HG03439 (cell line): ENCODE data around the gene ISG20.
"Not testable (repeated sequence)": the region's sequence is repeated elsewhere in the genome, so short reads cannot be mapped to it uniquely, and the experiment has no call there.

Source experiments
- ATAC-seq: cut with Tn5 transposase; IDR thresholded peaks from one replicate; pipeline ENCODE4 v1.9.1; 2021; ENCODE audit warnings: mild to moderate bottlenecking, moderate library complexity; ENCODE audit not compliant: unreplicated experiment

Gene ISG20

DNA sequence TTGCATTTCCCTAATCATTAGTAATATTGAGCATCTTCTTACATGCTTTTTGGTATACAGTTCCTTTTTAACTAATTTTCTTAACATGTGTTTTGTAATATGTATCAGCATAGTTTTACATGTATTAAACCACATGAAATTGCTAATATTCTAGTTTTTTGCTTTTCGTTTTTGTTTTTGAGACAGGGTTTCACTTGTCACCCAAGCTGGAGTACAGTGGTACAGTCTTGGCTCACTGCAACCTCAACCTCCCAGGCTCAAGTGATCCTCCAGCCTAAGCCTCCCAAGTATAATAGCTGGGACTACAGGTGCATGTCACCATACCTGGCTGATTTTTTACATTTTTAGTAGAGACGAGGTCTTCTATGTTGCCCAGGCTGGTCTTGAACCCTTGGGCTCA is 4.4 kb upstream of the ISG20 start:
- no peak for ATAC-seq

DNA sequence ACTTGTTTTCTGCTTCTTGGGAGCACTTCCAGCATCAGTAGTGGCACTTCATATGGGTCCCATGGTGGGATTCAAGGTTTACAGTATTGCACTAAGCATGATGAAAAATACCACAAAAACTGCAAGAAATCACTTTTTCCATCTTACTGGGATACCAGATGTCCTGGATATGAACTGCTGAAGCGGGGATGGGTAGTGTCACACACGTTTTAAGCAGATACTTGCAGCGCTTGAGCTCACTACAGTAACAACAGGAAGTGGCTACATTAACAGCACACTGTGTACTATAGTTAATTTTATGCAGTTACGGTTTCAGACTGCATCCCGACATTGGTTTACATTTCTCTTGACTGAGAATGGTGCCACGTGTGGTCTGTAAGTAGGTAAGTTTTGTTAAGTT is 3.5 kb upstream of the ISG20 start:
- no peak for ATAC-seq

DNA sequence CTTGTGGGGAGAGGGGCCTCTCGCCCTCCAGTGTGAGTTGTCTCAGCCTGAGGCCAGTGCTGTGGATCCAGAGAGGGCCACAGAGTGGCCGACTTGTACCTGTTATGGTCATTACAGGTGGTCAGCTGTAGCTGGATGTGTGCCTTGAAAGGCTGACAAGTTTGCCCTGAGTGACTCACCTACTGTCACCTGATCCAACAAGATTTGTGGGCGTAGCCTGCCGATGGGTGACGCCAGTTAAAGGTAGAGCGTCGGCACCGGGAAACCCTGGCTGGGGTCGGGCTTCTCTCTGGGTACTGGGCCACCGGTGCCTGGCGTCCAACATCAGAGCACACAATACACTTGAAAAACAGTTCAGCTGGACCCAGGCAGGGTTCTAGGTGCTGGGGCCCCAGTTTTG is 2.8 kb upstream of the ISG20 start:
- no peak for ATAC-seq

DNA sequence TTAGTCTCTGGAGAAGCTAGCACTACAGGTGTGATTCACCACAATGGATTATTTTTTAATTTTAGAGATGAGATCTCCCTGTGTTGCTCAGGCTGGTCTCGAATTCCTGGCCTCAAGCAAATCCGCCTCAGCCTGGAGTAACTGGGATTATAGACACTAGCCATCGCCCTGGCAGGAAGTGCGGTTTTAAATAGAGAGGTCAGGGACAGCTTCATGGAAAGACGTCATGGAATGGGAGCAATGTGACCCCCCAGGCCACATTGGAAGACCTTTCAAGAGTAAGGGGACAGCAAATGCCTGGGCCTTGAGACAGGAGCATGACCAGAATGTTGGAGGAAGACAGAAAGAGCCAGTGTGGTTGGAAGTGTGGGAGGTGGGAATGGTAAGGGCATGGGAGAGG is 2.2 kb upstream of the ISG20 start:
- ATAC-seq, result no peak

DNA sequence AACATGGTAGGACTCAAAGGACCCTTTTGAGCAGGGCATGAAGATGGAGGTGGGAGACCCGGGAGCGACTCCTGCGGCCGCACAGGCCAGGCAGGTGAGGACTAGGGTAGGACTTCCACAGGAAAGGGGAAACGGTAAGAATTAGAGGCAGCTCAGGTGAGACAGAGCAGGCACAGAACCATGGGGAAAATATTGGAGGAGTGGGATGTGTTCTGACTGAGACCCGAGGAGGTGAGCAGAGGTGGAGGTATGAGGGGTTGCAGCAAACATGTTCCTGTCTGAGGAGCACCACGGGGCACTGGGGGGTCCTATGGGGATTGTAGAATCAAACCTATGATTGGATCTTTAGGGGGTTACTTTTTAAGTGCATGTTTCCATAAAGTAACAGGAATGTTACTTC is 1.4 kb upstream of the ISG20 start:
- no peak for ATAC-seq

DNA sequence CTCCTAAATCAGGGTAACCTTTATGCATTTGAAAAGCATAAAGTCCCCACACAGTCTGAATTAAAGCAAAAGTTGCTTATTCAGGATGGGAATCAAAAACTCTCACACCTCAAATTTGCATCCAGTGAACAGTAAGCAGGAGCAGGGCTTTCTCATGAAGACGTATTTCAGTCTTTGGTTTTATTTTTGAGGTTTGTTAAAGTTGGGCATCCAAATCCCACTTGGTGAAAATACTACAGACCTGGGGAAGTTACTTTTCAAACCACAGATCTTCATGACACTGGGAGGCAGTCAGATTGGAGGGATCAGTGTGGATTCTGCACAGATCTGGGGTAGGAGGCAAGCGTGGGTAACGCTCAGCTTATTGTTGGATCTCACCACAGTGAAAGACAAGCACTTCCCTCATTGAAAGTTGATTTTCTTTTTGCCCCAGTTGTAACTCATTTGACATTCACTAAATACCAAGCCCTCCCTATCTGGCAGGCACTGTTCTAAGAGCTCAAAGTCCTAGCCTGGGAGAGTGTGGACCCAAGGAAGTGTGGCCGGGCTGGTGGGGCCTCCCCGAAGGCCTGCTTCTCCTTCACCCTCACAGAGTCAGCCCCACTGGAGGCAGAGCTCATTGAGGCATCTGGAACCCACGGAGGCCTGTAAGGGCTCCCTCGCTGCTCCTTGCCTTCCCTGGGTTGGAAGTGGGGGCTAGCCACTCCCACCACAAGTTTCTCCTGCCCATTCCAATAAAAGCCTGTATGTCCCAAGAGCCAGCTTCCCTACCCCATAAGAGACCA is 783 bp upstream of the ISG20 start:
- ATAC-seq, result no peak

DNA sequence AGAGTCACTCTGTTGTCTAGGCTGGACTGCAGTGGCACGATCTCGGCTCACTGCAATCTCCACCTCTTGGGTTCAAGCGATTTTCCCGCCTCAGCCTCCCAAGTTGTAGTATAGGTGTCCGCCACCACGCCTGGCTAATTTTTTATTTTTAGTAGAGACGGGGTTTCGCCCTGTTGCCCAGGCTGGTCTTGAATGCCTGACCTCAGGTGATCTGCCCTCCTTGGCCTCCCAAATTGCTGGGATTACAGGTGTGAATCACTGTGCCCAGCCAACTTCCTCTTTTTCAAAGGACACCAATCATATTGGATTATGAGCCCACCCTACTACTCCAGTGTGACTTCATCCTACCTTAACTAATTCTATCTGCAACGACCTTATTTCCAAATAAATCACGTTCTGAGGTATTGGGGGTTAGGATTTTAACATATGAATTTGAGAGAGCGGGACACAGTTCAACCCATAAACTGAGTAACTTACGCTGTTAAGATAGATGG is 3.2 kb downstream of the ISG20 start:
- ATAC-seq, result no peak

DNA sequence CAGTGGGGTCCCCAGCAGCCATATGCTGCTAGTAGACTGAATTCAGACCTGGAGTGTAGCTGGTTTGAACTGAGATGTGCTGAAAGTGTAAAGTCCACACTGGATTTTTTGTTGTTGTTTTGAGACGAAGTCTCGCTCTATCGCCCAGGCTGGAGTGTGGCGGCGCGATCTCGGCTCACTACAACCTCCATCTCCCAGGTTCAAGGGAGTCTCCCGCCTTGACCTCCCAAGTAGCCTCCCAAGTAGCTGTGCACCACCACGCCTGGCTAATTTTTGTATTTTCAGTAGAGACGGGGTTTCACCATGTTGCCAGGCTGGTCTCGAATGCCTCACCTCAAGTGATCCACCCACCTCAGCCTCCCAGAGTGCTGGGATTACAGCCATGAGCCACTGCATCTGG is 3.7 kb downstream of the ISG20 start:
- ATAC-seq, result not testable (repeated sequence)

DNA sequence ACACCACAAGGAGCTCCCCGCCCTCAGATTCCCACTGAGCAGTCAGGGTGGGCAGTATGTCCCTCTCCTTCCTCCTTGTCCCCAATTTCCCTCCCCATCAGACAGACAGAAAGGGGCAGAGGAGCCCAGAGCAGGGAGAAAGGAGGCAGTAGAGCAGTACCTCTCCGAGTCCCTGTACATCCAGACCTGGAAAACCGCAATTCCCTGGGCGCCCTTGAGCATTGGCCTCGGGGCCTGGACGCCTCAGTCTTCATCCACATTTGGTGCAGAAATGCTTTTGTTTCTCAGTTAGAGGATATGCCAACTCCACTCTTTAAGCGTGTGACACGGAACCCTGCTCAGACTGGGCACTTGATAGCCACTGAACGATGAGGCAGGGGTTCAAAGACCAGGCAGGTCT is 5.9 kb downstream of the ISG20 start:
- ATAC-seq, result no peak

DNA sequence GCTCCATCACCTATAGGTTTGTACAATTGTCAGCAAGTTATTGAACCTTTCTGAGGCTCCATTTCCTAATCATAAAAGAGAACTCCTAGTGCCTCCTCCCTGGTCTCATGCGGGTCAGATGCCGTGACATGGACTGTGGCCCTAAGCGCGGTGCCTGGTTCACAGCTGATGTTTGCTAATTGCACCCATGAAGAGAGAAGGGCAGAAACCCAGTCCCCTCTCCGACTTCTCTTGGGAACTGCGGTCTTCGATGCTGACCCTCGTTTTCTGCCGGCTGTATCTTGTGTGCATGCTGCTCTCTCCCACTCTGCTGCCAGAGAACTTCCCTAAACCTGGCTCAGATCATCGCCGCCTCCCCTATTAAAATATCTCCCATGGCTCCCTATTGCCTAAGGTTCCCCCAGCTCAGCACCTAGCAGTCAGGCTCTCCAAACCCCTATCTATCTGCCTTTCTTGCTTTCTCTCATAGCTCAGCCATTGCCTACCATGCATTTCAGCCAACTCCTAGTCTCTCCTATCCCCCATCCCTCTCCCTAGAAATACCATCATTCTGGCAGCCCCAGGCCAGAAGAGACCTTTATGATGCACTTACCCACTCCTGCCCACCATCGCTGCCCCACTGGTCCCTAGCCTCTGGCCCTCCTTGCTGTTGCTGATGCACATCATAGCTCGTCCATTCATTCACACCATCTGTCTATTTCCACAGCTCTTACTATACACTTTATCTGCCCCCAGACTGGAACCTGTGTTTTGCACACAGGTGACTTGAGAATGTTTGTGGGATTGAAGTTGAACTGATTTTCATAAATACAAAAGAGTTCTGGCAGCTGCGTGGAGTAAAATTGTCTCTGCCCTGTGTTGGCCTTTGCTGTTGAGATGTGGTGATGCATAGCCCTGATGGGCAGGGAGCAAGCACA is 6.6 kb downstream of the ISG20 start:
- no peak for ATAC-seq

DNA sequence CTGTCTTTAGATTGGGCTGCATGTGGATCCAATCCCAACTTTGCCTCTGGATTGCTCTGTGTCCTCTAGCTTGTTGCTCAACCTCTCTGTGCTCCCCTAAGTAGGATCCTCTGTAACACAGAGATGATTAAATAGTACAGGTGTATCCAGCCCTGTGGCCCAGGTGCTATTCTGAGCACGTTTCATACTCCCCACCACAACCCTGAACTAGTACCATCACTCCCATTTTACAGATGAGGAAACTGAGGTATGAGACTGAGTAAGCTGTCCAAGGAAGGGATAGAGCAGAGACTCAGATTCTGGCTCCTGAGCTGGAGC is 7.2 kb downstream of the ISG20 start:
- ATAC-seq, result no peak

DNA sequence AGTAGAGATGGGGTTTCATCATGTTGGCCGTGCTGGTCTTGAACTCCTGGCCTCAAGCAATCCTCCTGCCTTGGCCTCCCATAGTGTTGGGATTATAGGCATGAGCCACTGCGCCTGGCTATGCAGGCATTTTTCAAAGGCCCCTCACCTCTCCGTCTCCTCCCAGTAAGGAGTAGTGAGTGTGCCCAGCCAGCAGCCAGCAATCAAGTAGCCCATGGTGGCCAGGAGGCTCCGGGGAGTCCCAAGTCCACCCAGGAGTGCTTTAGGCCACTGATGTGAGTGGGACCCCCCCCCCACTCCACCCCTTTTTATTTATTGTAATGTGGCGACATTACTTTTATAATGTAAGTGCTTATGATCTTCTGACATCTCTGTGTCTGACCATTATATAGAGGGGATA is 8.1 kb downstream of the ISG20 start:
- ATAC-seq, result no peak

DNA sequence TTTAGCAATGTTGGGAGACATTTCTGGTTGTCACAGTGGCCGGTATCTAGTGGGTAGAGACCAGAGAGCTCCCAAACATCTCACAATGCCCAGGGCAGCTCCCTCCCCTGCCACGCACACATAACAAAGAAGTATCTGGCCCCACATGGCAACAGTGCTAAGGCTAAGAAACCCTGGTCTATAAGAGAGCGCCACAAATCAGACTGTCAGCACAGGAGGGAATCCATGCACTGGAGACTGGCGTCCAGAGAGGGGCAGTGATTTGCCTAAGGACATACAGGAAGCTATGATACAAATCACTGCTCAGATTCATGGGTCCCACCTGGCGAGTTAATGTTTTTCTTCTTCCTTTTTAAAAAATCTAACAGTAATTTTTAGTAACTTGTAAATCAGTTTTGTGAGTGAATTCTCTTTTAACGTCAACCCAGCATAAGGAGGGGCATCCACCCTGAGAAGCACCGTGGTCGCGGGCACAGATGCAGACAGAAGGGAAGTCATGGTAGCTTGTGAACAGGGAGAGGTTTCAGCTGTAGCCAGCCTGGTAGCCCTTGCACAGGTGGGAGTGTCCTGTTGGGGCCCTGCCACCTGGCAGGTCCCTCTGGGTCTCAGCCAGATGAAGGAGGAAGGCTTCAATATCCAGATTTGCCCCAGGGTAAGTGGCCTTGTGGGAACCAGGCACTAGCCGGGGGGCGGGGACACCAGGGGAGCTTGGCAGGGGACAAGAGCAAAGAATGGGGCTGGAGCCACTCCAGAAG is 8.7 kb downstream of the ISG20 start:
- no peak for ATAC-seq

DNA sequence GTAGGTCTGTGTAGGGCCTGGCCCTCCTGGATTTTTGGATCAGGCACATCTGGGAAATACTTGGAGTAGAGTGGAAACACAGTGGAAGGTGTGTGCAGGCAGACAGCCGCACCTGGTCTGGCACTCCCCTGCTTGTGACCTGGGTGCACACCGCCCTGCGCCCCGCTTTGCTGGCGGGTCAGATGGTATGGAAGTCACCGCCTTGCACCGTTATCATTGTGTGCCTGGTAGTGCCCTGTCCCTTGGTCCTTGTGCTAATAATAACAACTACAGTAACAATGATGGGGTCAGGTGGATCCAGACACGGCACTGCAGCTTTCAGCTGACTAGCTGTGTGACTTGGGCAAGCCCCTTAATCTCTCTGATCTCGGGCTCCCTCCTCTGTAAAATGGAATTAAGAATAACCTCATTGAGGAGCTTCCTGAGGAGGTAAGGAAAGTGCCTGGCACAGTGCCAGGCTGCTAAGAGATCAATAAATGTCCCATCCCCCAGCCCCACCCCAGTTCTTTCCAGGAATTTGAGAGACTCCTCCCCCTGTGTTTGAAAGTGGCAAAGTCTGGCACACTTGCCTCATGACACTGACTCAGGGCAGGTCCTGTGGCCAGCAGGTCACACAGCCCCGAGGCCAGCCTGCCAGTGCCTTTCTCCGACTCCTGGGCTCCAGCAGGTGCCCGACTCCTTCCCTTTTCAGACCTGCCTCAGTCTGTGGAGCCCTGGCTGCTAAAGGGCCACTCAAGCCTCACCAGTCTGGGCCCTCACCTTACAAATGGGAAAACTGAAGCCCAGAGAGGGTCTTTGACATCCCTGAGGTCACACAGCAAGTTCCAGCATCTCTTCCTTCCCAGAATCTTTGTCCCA is 9.8 kb downstream of the ISG20 start:
- ATAC-seq, result no peak

DNA sequence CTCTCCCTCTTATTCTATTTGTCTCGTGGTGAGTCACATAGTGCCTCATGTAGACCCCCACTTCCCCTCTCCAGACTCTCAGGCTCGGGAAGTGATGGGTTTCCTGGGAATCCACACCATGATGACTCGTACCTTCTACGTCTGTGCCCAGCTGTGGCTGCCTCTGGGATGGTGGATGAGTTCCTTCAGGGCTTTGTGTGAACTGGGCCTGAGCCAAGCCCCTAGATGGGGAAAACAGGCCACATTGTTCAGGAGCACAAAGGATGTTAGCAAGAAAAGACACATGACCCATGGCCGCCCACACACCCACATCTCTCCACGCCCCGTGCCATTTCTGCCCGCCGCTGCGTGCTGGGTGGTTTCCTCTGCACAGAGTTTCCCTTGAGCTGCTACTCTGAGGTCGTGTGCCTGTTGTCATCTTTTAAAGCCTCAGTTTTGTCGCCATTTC is 10.5 kb downstream of the ISG20 start:
- no peak for ATAC-seq

DNA sequence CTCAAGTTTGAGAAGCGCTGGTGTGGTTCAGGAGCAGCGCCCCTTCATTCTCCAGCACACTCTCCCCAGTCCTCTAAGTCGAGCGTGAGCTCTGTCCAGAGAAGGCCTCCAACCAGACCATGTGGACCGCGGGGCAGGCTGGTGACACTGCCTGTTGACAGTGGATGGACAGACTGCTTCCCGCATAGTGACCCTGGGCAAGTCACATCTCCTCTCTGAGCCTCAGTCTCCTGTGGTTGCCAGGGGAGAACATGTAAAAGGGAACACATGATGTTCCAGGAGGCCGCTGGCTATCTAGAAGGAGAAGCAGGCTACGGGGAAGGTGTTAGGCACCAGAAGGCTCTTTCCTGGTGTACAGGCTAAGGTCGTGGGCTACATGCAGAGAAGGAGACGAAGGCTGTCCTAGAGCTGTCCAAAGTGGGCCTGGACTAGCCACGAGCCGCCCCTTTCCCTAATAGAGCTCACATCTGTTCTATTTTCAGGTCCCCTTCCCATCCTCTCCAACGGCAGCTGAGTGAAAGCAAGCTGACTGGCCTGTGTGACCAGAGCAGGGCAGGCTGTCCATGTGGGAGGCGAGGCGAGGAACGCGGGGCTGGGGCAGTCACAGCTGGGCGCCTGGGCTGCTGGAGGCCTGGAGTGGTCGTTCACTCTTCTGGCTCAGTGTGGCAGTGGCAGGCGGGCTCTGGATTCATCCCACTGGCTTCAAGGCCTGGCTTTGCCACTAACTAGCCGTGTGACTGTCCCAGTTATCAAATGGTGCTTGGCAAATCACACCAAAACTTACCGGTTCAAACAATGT is 11.1 kb downstream of the ISG20 start:
- ATAC-seq, result no peak

DNA sequence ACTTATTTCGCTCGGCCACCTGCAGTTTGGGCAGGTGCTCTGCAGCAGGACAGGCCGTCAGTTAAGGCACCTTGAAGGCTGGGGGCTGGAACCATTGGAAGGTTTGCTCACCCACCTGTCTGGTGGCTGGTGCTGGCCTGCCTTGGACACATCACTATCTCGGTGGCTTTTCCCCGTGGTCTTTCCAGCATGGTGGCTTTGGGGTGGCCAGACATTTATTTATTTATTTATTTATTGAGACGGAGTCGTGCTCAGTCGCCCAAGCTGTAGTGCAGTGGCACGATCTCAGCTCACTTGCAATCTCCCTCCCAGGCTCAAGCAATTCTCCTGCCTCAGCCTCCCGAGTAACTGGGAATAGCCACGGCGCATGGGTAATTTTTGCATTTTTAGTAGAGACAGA is 11.7 kb downstream of the ISG20 start:
- no peak for ATAC-seq

DNA sequence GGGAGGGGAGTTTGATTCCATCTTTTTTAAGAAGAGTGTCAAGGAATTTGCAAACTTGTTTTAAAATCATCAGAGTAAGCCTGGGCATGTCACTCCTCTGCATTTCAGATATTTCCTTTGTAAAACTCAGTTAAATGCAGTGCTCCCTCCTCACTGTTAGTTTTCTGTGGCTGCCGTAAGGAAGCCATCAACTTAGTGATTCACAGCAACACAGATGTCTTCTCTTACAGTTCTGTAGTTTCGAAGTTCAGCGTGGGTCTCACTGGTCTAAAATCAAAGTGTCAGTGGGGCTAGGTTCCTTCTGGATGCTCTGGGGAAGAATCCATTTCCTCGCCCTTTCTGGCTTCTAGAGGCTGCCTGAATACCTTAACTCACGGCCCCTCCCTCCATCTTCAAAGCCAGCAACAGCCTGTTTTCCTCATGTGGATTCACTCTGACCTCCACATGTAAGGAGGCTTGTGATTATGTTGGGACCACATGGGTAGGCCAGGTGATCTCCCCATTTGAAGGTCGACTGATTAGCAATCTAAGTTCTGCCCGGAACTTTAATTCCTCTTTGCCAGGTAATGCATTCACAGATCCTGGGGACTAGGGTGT is 12.4 kb downstream of the ISG20 start:
- no peak for ATAC-seq

DNA sequence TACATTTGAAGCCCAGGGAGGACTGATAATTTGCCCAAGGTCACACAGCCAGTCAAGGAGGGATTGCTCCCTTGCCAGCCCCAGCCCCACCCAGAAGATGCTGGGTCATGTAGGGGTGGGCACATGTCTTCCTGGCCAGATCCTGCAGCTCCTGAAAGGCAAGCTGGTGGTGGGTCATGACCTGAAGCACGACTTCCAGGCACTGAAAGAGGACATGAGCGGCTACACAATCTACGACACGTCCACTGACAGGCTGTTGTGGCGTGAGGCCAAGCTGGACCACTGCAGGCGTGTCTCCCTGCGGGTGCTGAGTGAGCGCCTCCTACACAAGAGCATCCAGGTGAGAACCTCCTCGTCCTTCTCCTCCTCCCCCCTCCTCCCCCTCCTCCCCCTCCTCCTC is 13.2 kb downstream of the ISG20 start:
- no peak for ATAC-seq
